SK-N-MC (cell line): Measurements from ENCODE around the gene TPSB2.

Experiments
- DNase-seq: peaks from one replicate; pipeline ENCODE4 v3.0.0-alpha.2; 2011; ENCODE audit warnings: low read depth, low spot score
- H3K27ac ChIP-seq: fragments of 200-600 bp; sonication (generic); 2 replicates; pipeline ENCODE4 v1.5.1; 2016; ENCODE audit warnings: mixed run types
- H3K36me3 ChIP-seq: fragments of 200-600 bp; sonication (generic); 2 replicates; pipeline ENCODE4 v1.6.1; 2017; ENCODE audit warnings: antibody characterized with exemption, low read length, mixed read lengths; ENCODE audit not compliant: insufficient read depth
- H3K4me3 ChIP-seq: fragments of 200-600 bp; sonication (generic); 2 replicates; pipeline ENCODE4 v1.5.1; 2016
- H3K9ac ChIP-seq: fragments of 200-600 bp; sonication (generic); 2 replicates; pipeline ENCODE4 v1.8.0; 2017; ENCODE audit warnings: mixed run types, mixed read lengths; ENCODE audit not compliant: insufficient read length
- H3K9me3 ChIP-seq: fragments of 200-600 bp; sonication (generic); 2 replicates; pipeline ENCODE4 v1.6.1; 2017; ENCODE audit warnings: low read depth, mild to moderate bottlenecking, antibody characterized with exemption, low read length, moderate library complexity, mixed read lengths
- EZH2 ChIP-seq: fragments of 200-600 bp; sonication (generic); IDR thresholded peaks from one replicate; pipeline ENCODE4 v1.6.1; 2017; ENCODE audit warnings: antibody characterized with exemption
- FOXP2 ChIP-seq: optimal IDR thresholded peaks from 2 replicates; pipeline ENCODE3; 2011; ENCODE audit warnings: mild to moderate bottlenecking, moderate library complexity; ENCODE audit not compliant: insufficient read depth; ENCODE audit errors: extremely low read length, control extremely low read depth
- POLR2AphosphoS5 ChIP-seq: IDR thresholded peaks from 2 replicates; pipeline ENCODE4 v1.6.1; 2012; ENCODE audit warnings: mild to moderate bottlenecking, low read depth, low read length, borderline replicate concordance

The TPSB2 gene

GRCh38 chr16:1216681-1217400, 13.1 kb downstream of the TPSB2 start:
- Histone ChIP-seq H3K9me3 (no peaks in the 10 kb centered on the region), H3K4me3 (no peak overlapping the region), H3K27ac (no peak overlapping the region), H3K36me3 (no peaks in the 10 kb centered on the region; the same call in 1 of the 2 replicates), H3K9ac (no peak overlapping the region)
- TF ChIP-seq EZH2 (no peak), FOXP2 (no peak), POLR2AphosphoS5 (no peak)
- no peak for DNase-seq

- no peak for DNase-seq
- Histone ChIP-seq H3K4me3 (no peak overlapping the region), H3K27ac (no peak overlapping the region), H3K9ac (no peak overlapping the region), H3K9me3 (no peaks in the 10 kb centered on the region), H3K36me3 (no peaks in the 10 kb centered on the region; the same call in 1 of the 2 replicates)
- no peak for TF ChIP-seq FOXP2
- no peak for TF ChIP-seq EZH2
- no peak for TF ChIP-seq POLR2AphosphoS5
These were observed 13.7 kb downstream of the TPSB2 start for GRCh38 chr16:1216296-1216619.

GRCh38 chr16:1215574-1216295, 14.2 kb downstream of the TPSB2 start:
- Histone ChIP-seq H3K27ac (no peak overlapping the region), H3K9me3 (no peaks in the 10 kb centered on the region), H3K4me3 (no peak overlapping the region), H3K36me3 (peaks cover 3% of the 10 kb centered on the region; the same call in 1 of the 2 replicates), H3K9ac (no peak overlapping the region)
- TF ChIP-seq POLR2AphosphoS5 (no peak), FOXP2 (no peak)
- DNase-seq: no peak

- H3K4me3 ChIP-seq: no peak overlapping the region
- no peak overlapping the region for H3K27ac ChIP-seq
- TF ChIP-seq FOXP2: no peak
- no peak for TF ChIP-seq EZH2
- TF ChIP-seq POLR2AphosphoS5: no peak
- H3K36me3 ChIP-seq: peaks cover 4% of the 10 kb centered on the region; the same call in 1 of the 2 replicates
- H3K9me3 ChIP-seq: no peaks in the 10 kb centered on the region
- DNase-seq: no peak
- no peak overlapping the region for H3K9ac ChIP-seq
These were observed 15.3 kb downstream of the TPSB2 start for GRCh38 chr16:1214719-1215118.

GRCh38 chr16:1213796-1214372, 16.1 kb downstream of the TPSB2 start:
- Histone ChIP-seq H3K36me3 (peaks cover 4% of the 10 kb centered on the region; the same call in 1 of the 2 replicates), H3K9me3 (no peaks in the 10 kb centered on the region), H3K27ac (no peak overlapping the region), H3K4me3 (no peak overlapping the region), H3K9ac (no peak overlapping the region)
- TF ChIP-seq POLR2AphosphoS5 (no peak), EZH2 (no peak), FOXP2 (no peak)
- no peak for DNase-seq

GRCh38 chr16:1213231-1213630, 16.8 kb downstream of the TPSB2 start:
- Histone ChIP-seq H3K4me3 (no peak overlapping the region), H3K27ac (no peak overlapping the region), H3K9ac (no peak overlapping the region), H3K36me3 (peaks cover 4% of the 10 kb centered on the region; the same call in 1 of the 2 replicates), H3K9me3 (no peaks in the 10 kb centered on the region)
- DNase-seq: no peak
- TF ChIP-seq EZH2 (no peak), POLR2AphosphoS5 (no peak), FOXP2 (no peak)

- no peak for DNase-seq
- TF ChIP-seq POLR2AphosphoS5 (no peak), EZH2 (no peak), FOXP2 (no peak)
- Histone ChIP-seq H3K9ac (no peak overlapping the region), H3K27ac (no peak overlapping the region), H3K36me3 (peaks cover 4% of the 10 kb centered on the region; the same call in 1 of the 2 replicates), H3K9me3 (no peaks in the 10 kb centered on the region), H3K4me3 (no peak overlapping the region)
These were observed 17.3 kb downstream of the TPSB2 start for GRCh38 chr16:1212616-1213194.
